Measurements from ENCODE around the gene C16orf54.
"Not testable (repeated sequence)": the region's sequence is repeated elsewhere in the genome, so short reads cannot be mapped to it uniquely, and the experiment has no call there.

C16orf54 gene

DNA sequence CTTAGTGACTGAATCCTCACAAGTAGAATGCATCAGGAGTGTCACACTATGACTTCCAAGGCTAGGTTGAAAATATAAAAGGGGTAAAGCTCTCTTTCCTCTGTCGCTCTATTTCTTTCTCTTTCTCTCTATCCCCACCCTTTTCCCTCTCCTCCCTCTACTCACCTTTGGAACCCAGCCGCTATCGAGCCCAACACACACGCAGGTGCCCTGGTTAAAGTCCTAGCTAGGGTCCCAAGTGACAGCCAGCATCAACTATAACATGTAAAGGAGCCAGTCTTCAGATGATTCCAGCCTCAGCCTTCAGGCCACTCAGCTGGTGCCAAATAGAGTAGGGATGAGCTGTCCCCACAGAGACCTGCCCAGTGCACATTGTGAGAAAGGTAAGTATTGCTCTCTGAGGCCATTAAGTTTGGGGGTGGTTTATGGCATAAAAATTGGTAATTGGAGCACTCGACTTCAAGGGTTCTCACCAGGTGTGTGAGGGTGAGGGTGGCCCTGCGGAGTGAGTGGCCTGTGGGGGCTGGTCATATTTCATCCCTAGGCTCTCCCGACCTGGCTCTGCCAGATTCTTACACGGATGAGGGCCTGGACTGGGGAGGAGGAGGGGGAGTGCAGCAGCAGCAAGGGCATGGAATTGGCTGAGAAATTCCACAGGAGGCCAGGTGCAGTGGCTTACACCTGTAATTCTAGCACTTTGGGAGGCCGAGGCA is 14.9 kb upstream of the C16orf54 start:
- H2AFZ ChIP-seq (ENCODE audit: low read depth, low read length) = no peak overlapping the region
- H3K9ac ChIP-seq (ENCODE audit: low read length) = no peak overlapping the region
- H3K4me3 ChIP-seq (ENCODE audit: low read length) = no peak overlapping the region
- H3K4me2 ChIP-seq (ENCODE audit: low read length) = no peak overlapping the region
- H3K4me1 ChIP-seq (ENCODE audit: low read length) = no peaks in the 10 kb centered on the region
- H3K79me2 ChIP-seq (ENCODE audit: low read length) = no peaks in the 10 kb centered on the region
- peaks cover 8% of the 10 kb centered on the region; the same call in 1 of the 2 replicates for H3K27me3 ChIP-seq (ENCODE audit: low read depth, low read length)
- H3K36me3 ChIP-seq (replicated peaks; ENCODE audit: low read depth, low read length) = no peaks in the 10 kb centered on the region
- TF ChIP-seq, protein P1, sequence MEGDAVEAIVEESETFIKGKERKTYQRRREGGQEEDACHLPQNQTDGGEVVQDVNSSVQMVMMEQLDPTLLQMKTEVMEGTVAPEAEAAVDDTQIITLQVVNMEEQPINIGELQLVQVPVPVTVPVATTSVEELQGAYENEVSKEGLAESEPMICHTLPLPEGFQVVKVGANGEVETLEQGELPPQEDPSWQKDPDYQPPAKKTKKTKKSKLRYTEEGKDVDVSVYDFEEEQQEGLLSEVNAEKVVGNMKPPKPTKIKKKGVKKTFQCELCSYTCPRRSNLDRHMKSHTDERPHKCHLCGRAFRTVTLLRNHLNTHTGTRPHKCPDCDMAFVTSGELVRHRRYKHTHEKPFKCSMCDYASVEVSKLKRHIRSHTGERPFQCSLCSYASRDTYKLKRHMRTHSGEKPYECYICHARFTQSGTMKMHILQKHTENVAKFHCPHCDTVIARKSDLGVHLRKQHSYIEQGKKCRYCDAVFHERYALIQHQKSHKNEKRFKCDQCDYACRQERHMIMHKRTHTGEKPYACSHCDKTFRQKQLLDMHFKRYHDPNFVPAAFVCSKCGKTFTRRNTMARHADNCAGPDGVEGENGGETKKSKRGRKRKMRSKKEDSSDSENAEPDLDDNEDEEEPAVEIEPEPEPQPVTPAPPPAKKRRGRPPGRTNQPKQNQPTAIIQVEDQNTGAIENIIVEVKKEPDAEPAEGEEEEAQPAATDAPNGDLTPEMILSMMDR (IDR thresholded peaks at IDR 0.05; ENCODE audit: low read depth, low read length) = no peak
- TF ChIP-seq EZH2phosphoT487 (IDR thresholded peaks at IDR 0.05; ENCODE audit: low read depth) = no peak
- no peaks in the 10 kb centered on the region for H3K9me3 ChIP-seq (ENCODE audit: insufficient read depth, low read length)
- H3K27ac ChIP-seq (ENCODE audit: low read length) = no peak overlapping the region
- H4K20me1 ChIP-seq (ENCODE audit: insufficient read depth, low read length) = no peaks in the 10 kb centered on the region

GRCh38 chr16:29757950-29758466 is 12.2 kb upstream of the C16orf54 start:
- no peak overlapping the region for H3K4me3 ChIP-seq (ENCODE audit: low read length)
- TF ChIP-seq, protein P1 (IDR thresholded peaks at IDR 0.05; ENCODE audit: low read depth, low read length) = no peak
- no peak for TF ChIP-seq EZH2phosphoT487 (IDR thresholded peaks at IDR 0.05; ENCODE audit: low read depth)
- no peaks in the 10 kb centered on the region for H4K20me1 ChIP-seq (ENCODE audit: insufficient read depth, low read length)
- H3K9me3 ChIP-seq (ENCODE audit: insufficient read depth, low read length) = no peaks in the 10 kb centered on the region
- H3K4me2 ChIP-seq (ENCODE audit: low read length) = no peak overlapping the region
- no peaks in the 10 kb centered on the region for H3K79me2 ChIP-seq (ENCODE audit: low read length)
- no peak overlapping the region for H3K27ac ChIP-seq (ENCODE audit: low read length)
- peaks cover 9% of the 10 kb centered on the region for H3K4me1 ChIP-seq (ENCODE audit: low read length)
- no peak overlapping the region for H2AFZ ChIP-seq (ENCODE audit: low read depth, low read length)
- H3K9ac ChIP-seq (ENCODE audit: low read length) = no peak overlapping the region
- no peaks in the 10 kb centered on the region for H3K36me3 ChIP-seq (replicated peaks; ENCODE audit: low read depth, low read length)
- peaks cover 3% of the 10 kb centered on the region; the same call in 1 of the 2 replicates for H3K27me3 ChIP-seq (ENCODE audit: low read depth, low read length)

- H4K20me1 ChIP-seq (ENCODE audit: insufficient read depth, low read length); H3K27me3 ChIP-seq (ENCODE audit: low read depth, low read length); H3K9me3 ChIP-seq (ENCODE audit: insufficient read depth, low read length); H2AFZ ChIP-seq (ENCODE audit: low read depth, low read length); H3K4me1 ChIP-seq (ENCODE audit: low read length); H3K27ac ChIP-seq (ENCODE audit: low read length); H3K36me3 ChIP-seq (replicated peaks; ENCODE audit: low read depth, low read length); H3K4me2 ChIP-seq (ENCODE audit: low read length); H3K4me3 ChIP-seq (ENCODE audit: low read length); H3K9ac ChIP-seq (ENCODE audit: low read length); H3K79me2 ChIP-seq (ENCODE audit: low read length): not testable (repeated sequence)
These were observed 11.3 kb upstream of the C16orf54 start for GRCh38 chr16:29757086-29757485.

- Histone ChIP-seq H3K9ac (ENCODE audit: low read length) (no peak overlapping the region), H2AFZ (ENCODE audit: low read depth, low read length) (no peak overlapping the region), H3K4me2 (ENCODE audit: low read length) (no peak overlapping the region), H3K4me1 (ENCODE audit: low read length) (peaks cover 9% of the 10 kb centered on the region), H3K9me3 (ENCODE audit: insufficient read depth, low read length) (no peaks in the 10 kb centered on the region), H3K79me2 (ENCODE audit: low read length) (no peaks in the 10 kb centered on the region), H4K20me1 (ENCODE audit: insufficient read depth, low read length) (no peaks in the 10 kb centered on the region), H3K4me3 (ENCODE audit: low read length) (no peak overlapping the region), H3K27ac (ENCODE audit: low read length) (no peak overlapping the region), H3K27me3 (ENCODE audit: low read depth, low read length) (no peaks in the 10 kb centered on the region), H3K36me3 (replicated peaks; ENCODE audit: low read depth, low read length) (no peaks in the 10 kb centered on the region)
- no peak for TF ChIP-seq EZH2phosphoT487 (IDR thresholded peaks at IDR 0.05; ENCODE audit: low read depth)
- TF ChIP-seq, protein P1 (IDR thresholded peaks at IDR 0.05; ENCODE audit: low read depth, low read length) = no peak
These were observed 10.9 kb upstream of the C16orf54 start for GRCh38 chr16:29756654-29757053.

Data from OCI-LY3 (cell line).